HG02678 (cell line): ENCODE data around the gene DTNA.
"Not testable (repeated sequence)": the region's sequence is repeated elsewhere in the genome, so short reads cannot be mapped to it uniquely, and the experiment has no call there.

Experiments used
- ATAC-seq: cut with Tn5 transposase; IDR thresholded peaks from one replicate; pipeline ENCODE4 v1.9.1; 2021; ENCODE audit warnings: mild to moderate bottlenecking, moderate library complexity; ENCODE audit not compliant: unreplicated experiment

Gene DTNA

DNA sequence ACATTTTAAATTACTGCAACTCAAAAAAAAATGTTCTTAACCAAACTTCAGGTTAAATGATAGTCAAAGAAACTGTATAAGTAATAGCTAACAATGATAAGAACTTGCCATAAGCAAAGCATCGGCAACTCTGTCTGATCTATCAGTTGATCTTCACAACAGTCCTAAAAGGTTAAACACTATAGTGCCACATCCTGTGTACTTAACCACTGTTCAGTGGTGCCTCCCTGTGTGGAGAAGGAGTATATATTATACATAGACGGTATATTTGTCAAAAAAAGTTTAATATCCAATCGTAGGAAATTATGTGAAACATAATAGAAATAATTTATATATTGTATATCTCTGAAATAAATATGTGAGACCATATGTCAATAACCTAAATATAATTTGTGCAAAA, 13.0 kb downstream of the DTNA start:
- ATAC-seq = no peak

DNA sequence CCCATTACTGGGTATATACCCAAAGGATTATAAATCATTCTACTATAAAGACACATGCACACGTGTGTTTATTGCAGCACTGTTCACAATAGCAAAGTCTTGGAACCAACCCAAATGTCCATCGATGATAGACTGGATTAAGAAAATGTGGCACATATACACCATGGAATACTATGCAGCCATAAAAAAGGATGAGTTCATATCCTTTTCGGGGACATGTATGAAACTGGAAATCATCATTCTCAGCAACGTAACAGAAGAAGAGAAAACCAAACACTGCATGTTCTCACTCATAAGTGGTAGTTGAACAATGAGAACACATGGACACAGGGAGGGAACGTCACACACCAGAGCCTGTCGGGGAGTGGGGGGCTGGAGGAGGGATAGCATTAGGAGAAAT, 15.6 kb downstream of the DTNA start:
- ATAC-seq = not testable (repeated sequence)

DNA sequence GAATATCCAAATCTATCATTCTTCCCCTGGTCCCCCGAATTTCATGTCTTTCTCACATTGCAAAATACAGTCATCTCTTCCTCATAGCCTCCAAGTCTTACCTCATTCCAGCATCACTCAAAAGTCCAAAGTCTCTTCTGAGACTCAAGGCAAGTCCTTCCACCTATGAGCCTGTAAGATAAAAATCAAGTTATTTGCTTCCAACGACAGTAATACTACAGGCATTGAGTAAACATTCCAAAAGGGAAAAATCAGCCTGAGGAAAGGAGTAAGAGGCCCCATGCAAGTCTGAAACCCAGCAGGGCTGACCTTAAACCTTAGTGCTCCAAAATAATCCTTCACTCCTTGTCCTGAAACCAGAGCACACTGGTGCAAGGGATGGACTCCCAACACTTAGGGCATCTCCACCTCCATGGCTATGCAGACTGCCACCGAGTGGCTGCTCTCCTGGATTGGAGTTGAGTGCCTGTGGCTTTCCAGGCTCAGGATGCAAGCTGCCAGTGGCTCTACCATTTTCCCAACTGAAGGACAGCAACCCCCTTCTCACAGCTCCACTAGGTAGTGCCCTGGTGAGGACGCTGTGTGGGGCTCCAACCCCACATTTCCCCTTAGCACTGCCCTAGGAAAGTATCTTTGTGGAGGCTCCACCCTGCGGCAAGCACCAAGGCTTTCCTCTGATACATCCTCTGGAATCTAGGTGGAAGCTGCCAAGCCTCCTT, 16.3 kb downstream of the DTNA start:
- no peak for ATAC-seq

DNA sequence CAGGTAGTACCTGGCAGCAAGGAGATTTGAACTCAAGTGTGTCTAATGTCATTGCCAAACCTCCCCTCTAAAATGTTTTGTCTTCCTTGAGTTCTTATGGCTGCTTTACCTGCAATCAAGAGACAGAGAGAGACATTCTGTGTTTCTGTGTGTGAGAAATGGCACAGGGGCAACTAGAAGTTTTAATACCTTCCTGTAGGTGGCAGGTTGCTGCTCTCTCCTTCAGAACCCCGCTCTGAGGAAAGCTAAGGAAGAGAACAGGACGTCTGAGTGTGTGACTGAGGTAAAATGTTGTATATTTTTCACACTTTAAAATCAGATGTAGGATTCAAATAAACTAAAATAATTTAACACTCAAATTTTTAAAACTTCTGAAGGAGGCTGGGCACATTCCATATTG, 19.2 kb downstream of the DTNA start:
- no peak for ATAC-seq

DNA sequence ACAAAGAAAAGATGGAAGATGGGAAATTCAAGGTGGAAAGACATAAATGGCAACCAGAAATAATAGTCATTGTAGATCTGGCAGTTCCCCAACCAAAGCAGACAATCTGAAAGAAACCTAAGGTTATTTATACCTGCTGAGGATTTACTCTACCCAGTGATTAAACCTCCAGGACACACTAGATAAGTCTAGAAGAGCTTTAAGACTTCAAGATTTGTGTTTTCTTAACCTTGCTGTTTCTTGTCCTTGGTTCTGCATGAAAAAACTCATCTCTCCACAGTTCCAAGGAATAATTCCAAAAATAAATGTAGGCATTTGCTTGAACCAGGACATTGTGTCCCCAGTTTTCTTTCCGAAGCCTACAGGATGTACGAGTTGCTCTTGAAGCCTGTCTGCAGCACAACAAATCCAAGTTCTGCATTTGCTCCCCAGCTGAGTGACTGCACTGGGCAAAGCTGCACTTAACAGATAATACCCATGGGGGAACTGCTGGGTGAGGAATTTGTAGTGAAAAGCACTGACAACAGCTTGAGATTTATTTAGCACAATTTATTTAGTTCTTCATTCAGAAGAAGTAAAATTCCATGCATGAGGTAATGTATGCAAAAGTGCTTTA, 19.8 kb downstream of the DTNA start:
- no peak for ATAC-seq

DNA sequence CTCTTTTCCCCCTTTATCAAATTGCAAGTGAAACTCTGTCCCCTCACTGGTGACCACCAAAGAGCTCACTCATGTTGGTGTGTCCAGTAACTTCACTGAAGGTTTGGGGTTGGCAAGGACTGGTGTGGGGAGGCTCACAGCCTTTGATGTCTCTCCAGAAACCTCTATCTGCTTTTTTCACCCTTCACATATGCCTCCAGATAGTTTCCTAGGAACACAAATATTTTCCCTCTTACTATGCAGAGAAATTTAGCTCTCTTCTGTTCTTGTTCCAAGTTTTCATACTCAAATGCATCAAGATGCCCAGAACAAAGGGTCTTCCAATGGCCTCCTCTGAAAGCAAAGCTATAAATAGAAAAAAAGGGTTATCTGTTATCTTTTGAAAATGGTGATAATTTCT, 20.7 kb downstream of the DTNA start:
- ATAC-seq = no peak

DNA sequence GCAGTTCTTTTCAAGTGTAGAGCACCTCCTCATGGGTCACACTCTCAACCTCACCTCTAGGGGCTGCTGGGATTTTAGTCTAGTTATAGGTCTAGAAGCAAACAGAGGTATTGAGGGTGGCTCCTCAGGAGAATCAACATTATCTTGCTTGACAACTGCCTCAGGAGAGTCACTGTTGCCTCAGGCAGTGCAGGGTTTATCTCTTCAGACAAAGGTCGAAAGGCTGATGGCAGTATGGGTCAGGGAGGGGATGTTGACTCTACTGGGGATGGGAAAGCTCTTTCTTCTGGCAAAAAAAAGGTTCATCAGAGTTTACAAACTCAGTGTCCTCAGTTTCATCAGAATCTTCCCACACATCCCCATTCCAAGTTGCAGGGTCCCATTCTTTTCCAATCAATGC, 24.0 kb downstream of the DTNA start:
- no peak for ATAC-seq

DNA sequence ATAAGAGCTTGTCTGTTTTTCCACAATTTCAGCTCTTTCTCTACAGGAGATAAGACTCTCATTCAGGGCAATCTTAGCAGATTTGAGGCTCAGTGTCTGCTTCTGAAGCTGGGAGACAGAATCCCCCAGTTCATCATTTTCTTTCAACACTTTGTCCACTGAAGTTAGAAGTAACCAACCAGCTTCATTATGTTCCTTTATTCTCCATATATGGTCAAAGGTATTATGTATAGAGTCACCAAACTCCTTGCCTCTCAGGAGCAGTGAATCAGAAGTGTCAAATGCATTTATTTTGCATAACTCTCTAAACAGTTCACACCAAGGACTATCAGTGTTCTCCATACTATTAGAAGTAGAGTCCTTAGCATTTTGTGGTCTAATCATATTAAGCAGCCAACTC, 24.4 kb downstream of the DTNA start:
- ATAC-seq = not testable (repeated sequence)

DNA sequence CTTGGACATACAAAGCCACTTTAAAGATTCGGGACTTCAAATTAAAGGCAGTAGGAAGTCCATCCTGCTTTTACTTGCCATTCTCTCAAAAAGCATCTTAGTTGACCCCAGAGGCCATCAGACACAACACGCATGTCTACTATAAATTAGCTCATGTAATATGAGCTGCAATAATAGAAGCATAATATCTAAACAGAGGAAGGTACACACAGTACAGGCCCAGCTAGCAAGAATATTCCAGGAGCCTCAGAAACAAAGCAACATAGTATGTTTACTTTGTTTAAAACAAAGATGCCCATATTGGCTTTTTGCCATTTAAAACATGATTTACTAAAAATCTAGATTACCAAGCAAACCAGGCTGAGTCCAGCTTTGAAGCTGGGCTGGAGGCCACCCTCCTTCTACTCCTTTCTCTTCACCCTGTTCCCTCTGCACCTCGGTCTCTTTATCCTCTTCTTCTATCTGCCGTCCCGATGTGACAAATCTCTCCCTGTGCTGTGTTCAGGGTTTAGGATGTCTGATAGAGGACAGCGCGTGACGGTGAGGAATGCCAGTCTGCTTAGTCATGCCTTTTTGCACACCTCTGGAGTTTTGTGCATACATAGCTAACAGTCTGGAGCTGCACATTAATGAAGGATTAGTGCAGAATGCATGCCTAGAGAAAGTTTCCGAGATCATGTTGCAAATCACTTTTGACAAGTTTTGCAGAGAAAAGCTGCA, 28.2 kb downstream of the DTNA start:
- ATAC-seq = no peak

DNA sequence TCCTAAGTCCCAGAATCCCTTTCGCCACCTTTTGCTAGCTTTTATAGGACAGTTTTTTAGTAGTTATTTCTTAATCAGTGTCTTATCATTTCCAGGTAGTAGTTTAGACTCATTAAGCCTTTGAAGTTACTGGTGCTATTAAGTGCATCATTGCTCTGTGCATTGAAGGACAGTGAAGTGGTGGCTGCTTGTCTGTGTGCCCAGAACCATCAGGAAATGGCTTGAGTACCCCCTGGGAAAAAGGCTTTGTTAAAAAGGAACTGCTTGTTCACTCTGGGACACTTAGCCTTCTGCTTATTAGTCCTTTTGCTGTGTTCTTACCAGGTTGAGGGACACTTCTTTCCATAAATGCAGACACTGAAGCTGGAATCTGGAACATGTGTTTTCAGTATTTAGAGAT, 30.0 kb downstream of the DTNA start:
- ATAC-seq = no peak

DNA sequence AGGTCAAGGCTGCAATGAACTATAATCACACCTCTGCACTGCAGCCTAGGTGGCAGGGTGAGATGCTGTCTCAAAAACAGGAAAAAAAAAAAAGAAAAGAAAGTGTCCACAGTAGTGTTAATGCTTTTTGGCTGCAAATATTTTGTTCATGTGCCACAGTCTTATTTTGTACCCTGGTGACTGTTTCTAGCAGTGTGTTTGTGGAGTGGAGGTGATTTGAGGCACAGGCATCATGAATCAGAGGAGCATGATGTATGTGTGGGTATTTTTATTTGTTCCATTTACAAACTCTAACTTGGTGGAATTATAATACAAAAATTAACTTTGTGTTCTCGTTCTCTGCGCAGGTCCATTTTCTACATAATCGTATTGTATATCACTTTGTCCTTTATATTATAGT, 30.6 kb downstream of the DTNA start:
- ATAC-seq = no peak

DNA sequence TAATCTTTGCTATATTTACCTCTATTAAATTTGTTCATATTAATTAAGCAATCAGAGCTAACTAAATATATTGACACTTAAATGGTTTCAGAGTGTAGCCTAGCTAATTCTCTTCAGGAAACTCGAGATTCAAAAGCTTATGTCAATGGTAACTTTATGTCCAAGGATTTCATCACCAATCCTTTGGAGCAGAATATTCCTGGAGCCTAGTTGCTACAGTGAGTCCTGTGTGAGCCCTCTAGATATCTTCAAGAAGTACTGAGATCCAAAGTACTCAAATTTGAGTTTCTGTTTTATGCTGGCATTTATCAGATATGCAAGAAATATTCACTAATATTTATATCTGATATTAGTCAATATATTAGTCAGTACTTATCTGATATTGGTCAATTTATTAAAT, 31.3 kb downstream of the DTNA start:
- no peak for ATAC-seq

DNA sequence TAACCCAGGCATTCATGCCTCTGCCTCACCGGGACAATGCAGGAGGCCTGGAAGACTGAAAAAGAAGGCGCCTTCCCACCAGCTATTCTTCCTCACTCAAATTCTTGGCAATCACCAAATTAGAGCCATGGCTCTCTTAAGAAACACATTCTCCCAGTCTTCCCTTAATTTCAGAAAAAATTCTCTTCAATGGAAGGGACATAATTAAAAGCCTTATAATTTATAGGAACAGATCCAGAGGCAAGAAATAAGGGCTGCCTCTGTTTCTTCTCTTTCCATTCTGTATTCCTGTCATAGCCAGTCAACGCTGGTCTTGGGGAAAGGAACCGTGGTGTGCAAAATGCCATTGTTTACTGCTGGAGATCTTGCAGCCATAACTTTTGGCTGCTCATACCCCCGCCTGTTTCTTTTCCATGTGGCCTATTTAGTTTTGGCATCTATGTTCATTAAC, 32.8 kb downstream of the DTNA start:
- ATAC-seq = no peak

DNA sequence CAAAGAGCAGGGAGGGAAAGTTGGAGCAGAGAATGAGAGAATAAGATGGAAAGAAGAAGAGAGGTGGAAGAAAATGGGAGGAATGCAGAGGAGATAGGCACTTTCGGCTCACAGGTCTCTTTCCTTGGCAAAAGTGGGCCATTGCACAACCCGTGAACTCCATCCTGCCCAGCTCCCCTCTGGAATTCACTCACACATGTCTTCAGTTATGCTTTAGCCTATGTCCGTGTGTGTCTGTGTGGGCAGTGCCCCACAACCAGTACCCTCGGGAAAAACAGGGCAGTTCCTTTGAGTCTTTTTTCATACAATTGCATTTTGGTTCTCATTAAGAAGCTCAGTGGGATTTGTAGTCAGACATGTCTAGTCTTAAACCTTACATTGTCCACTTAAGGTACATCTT, 34.5 kb downstream of the DTNA start:
- no peak for ATAC-seq

DNA sequence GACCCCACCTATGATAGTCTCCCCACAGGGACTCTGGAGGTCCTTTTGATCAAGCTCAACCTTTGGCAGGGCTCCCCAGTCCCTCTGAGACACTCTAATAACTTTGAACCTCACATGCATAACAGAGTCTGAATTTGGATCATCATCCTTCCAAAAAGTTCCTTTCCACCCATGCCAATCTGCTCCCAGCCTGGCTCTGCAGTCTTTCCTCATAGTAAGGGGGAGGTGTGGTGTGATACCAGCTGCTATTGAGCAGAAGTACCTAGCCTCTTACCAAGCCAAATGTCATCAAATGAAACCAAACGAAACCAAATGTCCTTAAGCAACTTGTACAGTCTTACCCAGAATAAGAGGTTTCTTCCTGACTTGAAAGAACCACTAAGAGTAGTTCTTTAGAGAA, 36.5 kb downstream of the DTNA start:
- no peak for ATAC-seq

DNA sequence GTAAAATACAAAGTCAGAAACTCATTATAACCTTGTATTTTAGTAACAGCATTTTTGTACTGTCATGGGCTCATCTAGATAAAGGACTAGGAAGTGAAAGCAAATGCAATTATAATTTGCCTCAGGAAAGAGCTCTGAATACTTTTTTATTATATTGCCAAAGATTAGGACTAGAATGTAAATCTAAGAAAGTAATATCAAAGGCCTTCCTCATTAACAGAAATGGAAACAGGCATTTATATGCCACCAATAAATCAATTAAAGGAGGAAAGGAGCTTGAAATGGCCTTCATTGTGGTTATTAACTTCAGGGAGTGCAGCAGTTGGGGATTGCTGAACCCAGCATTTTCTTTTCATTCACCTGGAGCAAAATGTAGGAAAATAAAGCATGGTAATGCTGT, 39.6 kb downstream of the DTNA start:
- ATAC-seq = no peak

DNA sequence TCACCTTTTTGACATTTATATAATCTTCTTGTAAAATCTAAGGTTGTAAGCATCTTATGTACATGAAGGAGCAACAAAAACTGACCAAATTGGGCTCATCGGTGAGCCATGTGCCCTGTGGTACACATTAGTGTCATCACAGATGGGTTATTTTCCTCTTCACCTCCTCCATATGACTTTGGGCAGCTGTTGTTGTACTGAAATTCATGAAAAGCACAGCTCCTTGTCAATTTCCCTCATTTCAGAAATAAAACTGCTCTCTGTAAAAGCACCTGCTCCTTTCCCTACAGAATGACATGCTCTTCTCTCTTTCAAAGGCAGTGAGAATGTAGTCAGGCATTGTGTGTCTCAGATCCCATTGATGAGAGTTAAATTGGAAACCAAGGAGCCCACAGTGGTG, 42.0 kb downstream of the DTNA start:
- ATAC-seq = no peak

DNA sequence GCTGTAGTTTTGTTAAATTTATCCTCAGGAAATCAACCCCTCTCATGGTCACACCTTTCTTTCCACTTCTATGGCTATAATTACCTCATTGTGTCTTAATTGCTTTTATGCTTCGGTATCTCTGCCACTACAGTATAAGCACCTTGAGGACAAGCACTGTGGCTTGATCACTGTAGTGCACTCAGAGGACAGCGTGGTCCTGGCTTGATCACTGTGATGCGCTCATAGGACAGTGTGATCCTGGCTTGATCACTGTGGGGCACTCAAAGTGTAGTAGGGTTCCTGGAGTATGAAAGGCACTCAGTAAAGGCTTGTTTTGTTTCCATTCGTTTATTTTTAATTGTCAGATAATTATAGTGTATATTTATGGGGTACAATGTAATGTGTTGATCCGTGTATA, 44.2 kb downstream of the DTNA start:
- ATAC-seq = no peak

DNA sequence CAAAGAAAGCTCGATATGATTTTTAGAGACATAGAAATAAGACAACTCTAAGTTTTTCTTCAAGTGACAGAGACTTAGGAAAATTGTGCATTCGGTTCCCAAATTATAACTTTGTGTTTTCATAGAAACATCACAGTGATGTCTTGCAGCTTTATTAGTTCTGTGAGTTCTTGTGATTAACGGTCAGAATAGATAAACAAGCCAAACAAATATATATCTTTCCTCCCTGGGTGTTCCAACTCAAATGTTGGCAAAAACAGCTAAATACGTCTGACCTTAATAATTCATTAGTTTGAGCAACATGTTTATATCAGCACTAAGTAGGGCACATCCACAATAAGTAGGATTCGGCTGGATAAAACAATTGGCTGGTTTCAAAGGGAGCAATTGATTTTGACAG, 47.6 kb downstream of the DTNA start:
- ATAC-seq = no peak

DNA sequence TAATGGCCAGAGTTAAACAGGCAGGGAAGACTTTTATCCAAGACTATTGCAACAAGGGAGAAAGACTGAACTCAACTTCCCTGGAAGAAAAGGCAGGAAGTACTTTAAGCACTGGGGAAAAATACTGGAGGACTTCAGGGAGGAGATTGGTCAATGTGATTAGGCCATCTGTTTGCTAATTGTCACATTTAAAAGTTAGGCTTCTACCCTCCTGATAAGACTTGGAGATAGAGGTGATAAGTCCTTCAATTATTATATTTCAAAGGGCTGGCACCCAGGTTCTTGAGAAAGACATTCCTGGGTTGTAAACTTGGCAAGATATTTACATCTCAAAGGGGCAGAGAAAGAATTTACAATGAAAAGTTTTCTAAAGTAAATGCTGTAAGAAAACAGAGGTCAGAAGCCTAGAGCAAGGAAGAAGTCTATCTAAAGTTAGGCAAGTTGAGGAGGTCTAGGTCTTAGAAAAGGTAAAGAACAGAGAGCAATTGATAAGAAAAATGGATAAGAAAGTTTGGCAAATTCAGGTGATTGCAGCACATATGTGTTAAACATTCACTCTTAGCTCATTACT, 48.4 kb downstream of the DTNA start:
- no peak for ATAC-seq

DNA sequence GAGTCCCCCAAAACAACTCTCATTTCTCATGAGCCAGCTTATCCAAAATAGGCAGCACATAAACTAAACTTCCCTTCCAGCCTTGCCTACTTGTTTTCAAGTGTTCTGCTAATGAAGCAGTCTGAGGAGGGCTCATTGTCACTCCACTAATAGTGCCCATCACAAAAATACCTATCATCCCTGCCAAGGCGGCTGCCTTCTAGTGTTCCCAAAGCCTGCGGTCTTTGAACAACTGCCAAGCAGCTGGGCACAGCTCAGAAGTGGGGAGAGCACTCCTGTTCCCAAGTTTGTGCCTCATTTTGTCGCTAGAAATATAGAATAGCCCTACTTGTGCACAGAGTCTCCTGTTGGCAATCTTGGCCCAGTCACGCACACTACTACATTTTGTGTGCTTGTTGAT, 50.3 kb downstream of the DTNA start:
- no peak for ATAC-seq

DNA sequence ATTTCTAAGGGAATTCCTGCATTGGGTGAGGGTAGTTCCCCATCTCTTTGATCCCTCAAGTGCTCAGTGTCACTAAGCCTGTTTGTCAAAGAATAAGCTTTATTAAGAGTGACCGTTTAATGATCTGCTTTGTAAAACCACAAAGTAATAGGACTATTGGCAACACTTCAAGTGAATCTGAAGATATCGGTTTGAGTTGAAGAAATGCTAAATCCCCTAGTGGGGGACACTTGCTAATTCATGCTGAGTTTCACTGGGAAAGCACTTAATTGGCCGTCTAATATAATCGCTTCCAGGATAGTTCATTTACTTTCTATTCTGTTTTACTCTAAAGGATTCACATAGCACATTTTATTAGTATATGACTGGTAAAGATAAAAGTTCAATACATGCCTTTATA, 54.4 kb downstream of the DTNA start:
- no peak for ATAC-seq
